H9 (cell line): ENCODE measurements around the gene CMTM2. TPM values are rescaled to one million over a fixed set of nuclear protein-coding genes. Genes with fewer than 3 reads are reported as not detected.

Experiments
- DNase-seq: peaks from one replicate; pipeline ENCODE4 v3.0.0-alpha.2; 2017
- H2AFZ ChIP-seq: one replicate; pipeline ENCODE4 v1.6.1; 2013; ENCODE audit warnings: mild to moderate bottlenecking, low read length, control low read depth, moderate library complexity
- H2AK5ac ChIP-seq: 2 replicates; pipeline ENCODE4 v1.6.1; 2013; ENCODE audit warnings: low read length, control low read depth, mixed read lengths; ENCODE audit not compliant: insufficient read length
- H2BK120ac ChIP-seq: one replicate; pipeline ENCODE4 v1.6.1; 2013; ENCODE audit warnings: low read depth, mild to moderate bottlenecking, low read length, control low read depth, inconsistent platforms; ENCODE audit not compliant: poor library complexity, severe bottlenecking
- H2BK12ac ChIP-seq: 2 replicates; pipeline ENCODE4 v1.6.1; 2013; ENCODE audit warnings: low read length, control low read depth, mixed read lengths, low read depth; ENCODE audit not compliant: insufficient read length
- H2BK15ac ChIP-seq: 2 replicates; pipeline ENCODE4 v1.6.1; 2013; ENCODE audit warnings: low read depth, low read length, control low read depth
- H2BK20ac ChIP-seq: one replicate; pipeline ENCODE4 v1.6.1; 2013; ENCODE audit warnings: low read depth, mild to moderate bottlenecking, low read length, control low read depth, inconsistent platforms; ENCODE audit not compliant: poor library complexity, severe bottlenecking
- H2BK5ac ChIP-seq: 2 replicates; pipeline ENCODE4 v1.6.1; 2013; ENCODE audit warnings: low read length, control low read depth, mixed read lengths; ENCODE audit not compliant: insufficient read length
- H3K14ac ChIP-seq: 2 replicates; pipeline ENCODE4 v1.6.1; 2013; ENCODE audit warnings: low read length, control low read depth; ENCODE audit not compliant: insufficient read depth
- H3K18ac ChIP-seq: 2 replicates; pipeline ENCODE4 v1.6.1; 2013; ENCODE audit warnings: low read depth, mild to moderate bottlenecking, mixed read lengths, low read length, control low read depth; ENCODE audit not compliant: insufficient read length
- H3K23ac ChIP-seq: 2 replicates; pipeline ENCODE4 v1.6.1; 2013; ENCODE audit warnings: low read length, control low read depth, mixed read lengths, low read depth; ENCODE audit not compliant: insufficient read length
- H3K23me2 ChIP-seq: 2 replicates; pipeline ENCODE4 v1.6.1; 2013; ENCODE audit warnings: low read depth, mild to moderate bottlenecking, mixed read lengths, low read length, control low read depth; ENCODE audit not compliant: insufficient read length, poor library complexity, severe bottlenecking
- H3K27ac ChIP-seq: 2 replicates; pipeline ENCODE4 v1.5.1; 2013; ENCODE audit warnings: low read length, control low read depth, mixed read lengths, low read depth; ENCODE audit not compliant: insufficient read length
- H3K27me3 ChIP-seq: 2 replicates; pipeline ENCODE4 v1.6.1; 2013; ENCODE audit warnings: low read length, control low read depth, inconsistent platforms; ENCODE audit not compliant: insufficient read depth
- H3K4ac ChIP-seq: 2 replicates; pipeline ENCODE4 v1.6.1; 2013; ENCODE audit warnings: low read depth, mild to moderate bottlenecking, control low read depth, inconsistent platforms, low read length, moderate library complexity
- H3K4me1 ChIP-seq: 2 replicates; pipeline ENCODE4 v1.6.1; 2013; ENCODE audit warnings: low read length, control low read depth, inconsistent platforms; ENCODE audit not compliant: insufficient read depth
- H3K4me2 ChIP-seq: 2 replicates; pipeline ENCODE4 v1.6.1; 2013; ENCODE audit warnings: low read length, control low read depth, mixed read lengths; ENCODE audit not compliant: insufficient read length, insufficient read depth
- H3K56ac ChIP-seq: 2 replicates; pipeline ENCODE4 v1.6.1; 2013; ENCODE audit warnings: low read depth, mild to moderate bottlenecking, mixed read lengths, low read length, control low read depth; ENCODE audit not compliant: insufficient read length
- H3K79me1 ChIP-seq: 2 replicates; pipeline ENCODE4 v1.6.1; 2013; ENCODE audit warnings: low read depth, mild to moderate bottlenecking, moderate library complexity, low read length, control low read depth, inconsistent platforms; ENCODE audit not compliant: insufficient read depth, poor library complexity, severe bottlenecking
- H3K79me2 ChIP-seq: 2 replicates; pipeline ENCODE4 v1.6.1; 2013; ENCODE audit warnings: low read length, control low read depth, inconsistent platforms; ENCODE audit not compliant: insufficient read depth
- H3K9ac ChIP-seq: 2 replicates; pipeline ENCODE4 v1.6.1; 2013; ENCODE audit warnings: low read length, control low read depth, mixed read lengths; ENCODE audit not compliant: insufficient read length; ENCODE audit errors: extremely low read depth
- H3K9me3 ChIP-seq: one replicate; pipeline ENCODE4 v1.6.1; 2013; ENCODE audit warnings: low read depth, low read length, inconsistent platforms; ENCODE audit not compliant: control insufficient read depth
- H3T11ph ChIP-seq: one replicate; pipeline ENCODE4 v1.6.1; 2013; ENCODE audit warnings: mild to moderate bottlenecking, low read length, control low read depth, inconsistent platforms
- H4K20me1 ChIP-seq: one replicate; pipeline ENCODE4 v1.6.1; 2013; ENCODE audit not compliant: control insufficient read depth, insufficient read length, insufficient read depth
- H4K5ac ChIP-seq: 2 replicates; pipeline ENCODE4 v1.6.1; 2013; ENCODE audit warnings: low read depth, mild to moderate bottlenecking, mixed read lengths, low read length, control low read depth; ENCODE audit not compliant: insufficient read length
- H4K8ac ChIP-seq: replicated peaks from 2 replicates; pipeline ENCODE4 v1.6.1; 2013; ENCODE audit warnings: low read length, control low read depth, mixed read lengths, low read depth; ENCODE audit not compliant: insufficient read length
- H4K91ac ChIP-seq: 2 replicates; pipeline ENCODE4 v1.6.1; 2013; ENCODE audit warnings: low read depth, mild to moderate bottlenecking, moderate library complexity, mixed read lengths, low read length, control low read depth; ENCODE audit not compliant: insufficient read length
- H3K27ac Mint-ChIP-seq, 3 experiments: 2 replicates in 2 of 3; 3 replicates in 1 of 3; pipeline ENCODE4 v1.8.0; 2020 to 2021; ENCODE audit warnings: mixed read lengths in 3 of 3, mild to moderate bottlenecking in 1 of 3, moderate library complexity in 1 of 3
- H3K27me3 Mint-ChIP-seq: 2 replicates; pipeline ENCODE4 v1.8.0; 2021; ENCODE audit warnings: low read depth, mild to moderate bottlenecking, moderate library complexity, mixed read lengths
- H3K36me3 Mint-ChIP-seq, 3 experiments: 2 replicates in 2 of 3; 3 replicates in 1 of 3; pipeline ENCODE4 v1.8.0; 2020 to 2021; ENCODE audit warnings: low read depth in 3 of 3, mixed read lengths in 3 of 3; ENCODE audit not compliant: insufficient read depth in 1 of 3
- H3K4me1 Mint-ChIP-seq, 2 experiments: 2 replicates each; pipeline ENCODE4 v1.8.0; 2020; ENCODE audit warnings: mixed read lengths in 2 of 2
- H3K4me3 Mint-ChIP-seq, 2 experiments: 2 replicates in 1 of 2; 3 replicates in 1 of 2; pipeline ENCODE4 v1.8.0; 2020 to 2021; ENCODE audit warnings: mild to moderate bottlenecking in 2 of 2, mixed read lengths in 2 of 2, moderate library complexity in 1 of 2
- H3K9me3 Mint-ChIP-seq, 2 experiments: 2 replicates in 1 of 2; 3 replicates in 1 of 2; pipeline ENCODE4 v1.8.0; 2020; ENCODE audit warnings: mild to moderate bottlenecking in 2 of 2, mixed read lengths in 2 of 2, moderate library complexity in 1 of 2
- CTCF ChIP-seq: fragments of 200-600 bp; sonication (generic); conservative IDR thresholded peaks from 3 replicates; pipeline ENCODE4 v1.8.0; 2021; ENCODE audit warnings: antibody characterized with exemption, mild to moderate bottlenecking
- WGBS: extraction: QIAGEN DNeasy Blood & Tissue Kit; methylation state at CpG from one replicate; pipeline ENCODE4 v1.1.7; 2013; ENCODE audit warnings: missing lambda C conversion rate, low lambda C conversion rate, mixed read lengths; ENCODE audit not compliant: insufficient read length; ENCODE audit errors: extremely low coverage; 5-methylcytosine and 5-hydroxymethylcytosine counted together
- total RNA-seq: library from RNA; stranded (reverse); gene quantifications from 2 replicates; pipeline ENCODE4 v1.2.1, GENCODE V29; 2021

CMTM2 gene
- total RNA-seq, 1 experiment from 2014 or later = not detected

DNA sequence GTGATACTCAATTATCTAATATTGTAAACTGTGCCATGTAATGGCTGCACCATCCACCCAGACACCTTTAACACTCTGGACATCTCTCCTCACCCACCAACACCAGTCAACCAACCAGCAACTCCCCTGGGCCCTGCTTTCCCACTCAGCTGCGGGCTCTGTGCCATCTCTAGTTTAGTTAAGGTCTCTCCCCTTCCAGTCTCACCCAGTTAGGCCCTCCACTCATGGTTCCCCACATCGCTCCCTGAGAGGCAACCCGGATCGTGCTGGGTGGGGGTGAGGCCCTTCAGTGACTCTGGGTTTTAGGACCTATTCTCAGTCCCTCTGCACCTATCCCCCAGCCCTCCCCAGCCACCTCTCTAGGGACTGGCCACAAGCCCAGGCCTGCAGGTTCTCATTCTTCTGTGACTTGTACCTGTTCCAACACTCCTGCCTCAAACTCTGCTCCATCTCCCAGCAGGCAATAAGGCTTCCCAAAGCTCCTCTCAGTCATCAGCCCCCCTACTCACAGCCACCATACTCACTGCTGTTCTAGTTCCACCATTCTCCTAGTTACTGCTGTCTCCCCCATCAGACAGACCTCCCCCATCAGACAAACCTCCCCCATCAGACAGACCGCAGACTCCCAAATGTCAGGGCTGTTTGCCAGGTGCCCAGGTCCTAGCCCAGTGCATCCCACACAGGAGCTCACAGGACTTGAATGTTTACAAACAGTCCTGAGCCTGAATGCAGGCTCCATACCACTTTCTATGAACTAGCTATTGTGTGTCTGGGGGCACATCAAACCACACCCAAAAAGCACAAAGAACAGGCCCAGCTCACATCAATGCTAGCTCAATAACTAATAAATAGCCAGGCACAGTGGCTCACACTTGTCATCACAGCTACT is 31.9 kb upstream of the CMTM2 start:
- H3K4me1 Mint-ChIP-seq = peaks cover 16 to 18% of the 10 kb centered on the region in 2 experiments
- no peak overlapping the region for H4K5ac ChIP-seq
- H3K27ac Mint-ChIP-seq = peak overlapping the region in 1 of 3 experiments; percentile 41; a peak in 1 of 7 replicates

More for the DNA sequence above, 31.9 kb upstream of the CMTM2 start:
- H3K56ac ChIP-seq = no peak overlapping the region
- no peak for TF ChIP-seq CTCF
- no peak overlapping the region for H3K9ac ChIP-seq
- Mint-ChIP-seq H3K9me3 (peaks cover under 1% of the 10 kb centered on the region in 2 experiments; a peak in 2 of 5 replicates), H3K4me3 (no peak overlapping the region), H3K27me3 (peaks cover 4% of the 10 kb centered on the region), H3K36me3 (peaks cover under 1 to 5% (median 4%) of the 10 kb centered on the region in 3 experiments; a peak in 5 of 7 replicates)
- no peak overlapping the region for H3K4ac ChIP-seq
- H3T11ph ChIP-seq = no peak overlapping the region
- no CpG with 5 or more reads among the region's 5 CpGs for WGBS
- DNase-seq = no peak
- peaks cover 12% of the 10 kb centered on the region for H3K23me2 ChIP-seq
- H2BK15ac ChIP-seq = no peak overlapping the region
- H3K79me1 ChIP-seq = no peaks in the 10 kb centered on the region
- H4K8ac ChIP-seq = no peak overlapping the region
- no peaks in the 10 kb centered on the region for H4K20me1 ChIP-seq
- no peak overlapping the region for H3K18ac ChIP-seq
- no peak overlapping the region for H2BK5ac ChIP-seq
- H3K14ac ChIP-seq = no peak overlapping the region
- H3K9me3 ChIP-seq = no peaks in the 10 kb centered on the region
- H2BK12ac ChIP-seq = no peak overlapping the region
- peaks cover 2% of the 10 kb centered on the region; the same call in 1 of the 2 replicates for H3K4me1 ChIP-seq
- no peak overlapping the region for H2BK120ac ChIP-seq
- H2AFZ ChIP-seq = no peak overlapping the region
- no peak overlapping the region for H3K27ac ChIP-seq
- no peak overlapping the region for H3K23ac ChIP-seq
- no peaks in the 10 kb centered on the region for H3K27me3 ChIP-seq
- H2BK20ac ChIP-seq = no peak overlapping the region
- no peak overlapping the region for H2AK5ac ChIP-seq
- no peaks in the 10 kb centered on the region for H3K79me2 ChIP-seq
- no peak overlapping the region for H4K91ac ChIP-seq
- H3K4me2 ChIP-seq = no peak overlapping the region
